Endothelial cell of umbilical vein (primary cell): Measurements from ENCODE around the gene MXI1. TPM values are rescaled to one million over a fixed set of nuclear protein-coding genes. Genes with fewer than 3 reads are reported as not detected.

ENCODE experiments used
- BruUV-seq: library from RNA; stranded (reverse); fragments of 400-500 nt; replicated peaks from 2 replicates; lab custom pipeline; 2021; lab: Mats Ljungman, UMichigan
- CTCF ChIA-PET: fragments of 300-600, 350-600 bp; sonication (Branson Sonifier 250); formaldehyde crosslinking; loops from one replicate; lab custom pipeline; 2021; ENCODE audit warnings: antibody characterized with exemption, inconsistent platforms; lab: Charles Lee
- POLR2A ChIA-PET: fragments of 300-600, 350-600 bp; sonication (Branson Sonifier 250); formaldehyde crosslinking; loops from one replicate; lab custom pipeline; 2021; ENCODE audit warnings: antibody characterized with exemption, inconsistent platforms; lab: Charles Lee
- DNase-seq: peaks from one replicate; pipeline ENCODE4 v3.0.0-alpha.2; 2011; ENCODE audit warnings: low read depth, low spot score
- FAIRE-seq: peaks from 2 replicates; lab custom pipeline; 2011; peaks lifted over from hg19 to GRCh38; lab: Jason Lieb, UNC
- H2AFZ ChIP-seq: 2 replicates; pipeline ENCODE4 v1.6.0; 2012; ENCODE audit warnings: low read depth, low read length, control low read depth, inconsistent platforms
- H3K27ac ChIP-seq: 2 replicates; pipeline ENCODE4 v1.5.1; 2011; ENCODE audit warnings: low read depth, mild to moderate bottlenecking, control low read depth, low read length, moderate library complexity; ENCODE audit not compliant: insufficient read depth
- H3K27me3 ChIP-seq, 2 experiments: 2 replicates each; pipeline versions ENCODE4 v1.6.0 to v1.6.1; 2011; ENCODE audit warnings: low read length in 2 of 2, mixed read lengths in 1 of 2; ENCODE audit not compliant: control insufficient read depth in 2 of 2, insufficient read depth in 2 of 2
- H3K36me3 ChIP-seq, 2 experiments: 2 replicates in 1 of 2; 3 replicates in 1 of 2; pipeline ENCODE4 v1.5.1; 2011; ENCODE audit warnings: low read length in 2 of 2, mild to moderate bottlenecking in 1 of 2, moderate library complexity in 1 of 2; ENCODE audit not compliant: control insufficient read depth in 2 of 2, insufficient read depth in 2 of 2; ENCODE audit errors: extremely low read depth in 1 of 2
- H3K4me1 ChIP-seq: 3 replicates; pipeline ENCODE4 v1.5.1; 2011; ENCODE audit warnings: mild to moderate bottlenecking, low read length; ENCODE audit not compliant: control insufficient read depth, insufficient read depth; ENCODE audit errors: extremely low read depth
- H3K4me2 ChIP-seq: 2 replicates; pipeline ENCODE4 v1.6.1; 2011; ENCODE audit warnings: low read length, control low read depth, mixed read lengths; ENCODE audit not compliant: insufficient read depth
- H3K4me3 ChIP-seq, 3 experiments: fragments of 200-600 bp in 1 of 3; sonication (generic), shearing (Covaris generic) in 1 of 3; replicated peaks in 1 of 3; 2 replicates each; pipeline ENCODE4 v1.5.1; 2011 to 2016; ENCODE audit warnings: control low read depth in 3 of 3, low read length in 3 of 3, mild to moderate bottlenecking in 2 of 3, inconsistent platforms in 1 of 3, low read depth in 1 of 3, moderate library complexity in 1 of 3; ENCODE audit not compliant: insufficient read depth in 1 of 3
- H3K79me2 ChIP-seq: 2 replicates; pipeline ENCODE4 v1.6.0; 2012; ENCODE audit warnings: low read length, inconsistent platforms; ENCODE audit not compliant: control insufficient read depth, insufficient read depth
- H3K9ac ChIP-seq: replicated peaks from 2 replicates; pipeline ENCODE3; 2011; ENCODE audit warnings: low read length, control low read depth; ENCODE audit not compliant: insufficient read depth; ENCODE audit errors: extremely low read depth
- H3K9me1 ChIP-seq: replicated peaks from 3 replicates; pipeline ENCODE4 v1.6.0; 2011; ENCODE audit warnings: mild to moderate bottlenecking, low read length; ENCODE audit not compliant: control insufficient read depth, insufficient read depth; ENCODE audit errors: extremely low read depth
- H3K9me3 ChIP-seq: replicated peaks from 2 replicates; pipeline ENCODE4 v1.5.1; 2012; ENCODE audit warnings: low read length, inconsistent platforms; ENCODE audit not compliant: control insufficient read depth, insufficient read depth
- H4K20me1 ChIP-seq: replicated peaks from 2 replicates; pipeline ENCODE3; 2011; ENCODE audit warnings: mild to moderate bottlenecking, low read length; ENCODE audit not compliant: control insufficient read depth, insufficient read depth; ENCODE audit errors: extremely low read depth
- CTCF ChIP-seq, 2 donors: IDR thresholded peaks; 1 replicate in 1 of 2; 2 replicates in 1 of 2; pipeline ENCODE4 v1.5.1; 2011; ENCODE audit warnings: low read length in 2 of 2, mild to moderate bottlenecking in 2 of 2, moderate library complexity in 2 of 2, control low read depth in 1 of 2, inconsistent platforms in 1 of 2, low read depth in 1 of 2; ENCODE audit not compliant: insufficient read depth in 1 of 2; ENCODE audit errors: extremely low read depth in 1 of 2
- EZH2 ChIP-seq: IDR thresholded peaks from 2 replicates; pipeline ENCODE4 v1.6.1; 2012; ENCODE audit warnings: borderline replicate concordance, low read depth, mild to moderate bottlenecking, moderate library complexity, low read length, inconsistent platforms; ENCODE audit not compliant: severe bottlenecking
- FOS ChIP-seq: IDR thresholded peaks from 2 replicates; pipeline ENCODE4 v1.6.1; 2011; ENCODE audit warnings: mild to moderate bottlenecking, low read length, moderate library complexity, borderline replicate concordance; ENCODE audit not compliant: insufficient read depth
- GATA2 ChIP-seq: IDR thresholded peaks from 2 replicates; pipeline ENCODE4 v1.7.0; 2011; ENCODE audit warnings: low read depth, mild to moderate bottlenecking, moderate library complexity, mixed read lengths, low read length; ENCODE audit not compliant: insufficient read length, insufficient read depth
- JUN ChIP-seq: IDR thresholded peaks from 2 replicates; pipeline ENCODE4 v1.6.1; 2011; ENCODE audit warnings: borderline replicate concordance, low read depth; ENCODE audit not compliant: insufficient read length, insufficient read depth
- MAX ChIP-seq: IDR thresholded peaks from 2 replicates; pipeline ENCODE4 v1.6.1; 2011; ENCODE audit not compliant: insufficient read depth, insufficient read length
- MYC ChIP-seq: IDR thresholded peaks from one replicate; pipeline ENCODE4 v1.6.1; 2011; ENCODE audit warnings: mild to moderate bottlenecking, low read depth, low read length
- POLR2A ChIP-seq: IDR thresholded peaks from 2 replicates; pipeline ENCODE4 v1.6.1; 2012; ENCODE audit warnings: low read depth, mild to moderate bottlenecking, control low read depth, low read length
- POLR2AphosphoS5 ChIP-seq: IDR thresholded peaks from 2 replicates; pipeline ENCODE4 v1.6.1; 2012; ENCODE audit warnings: low read depth, mild to moderate bottlenecking, control low read depth, low read length, moderate library complexity; ENCODE audit not compliant: insufficient read depth
- dilution Hi-C: fragments of 300-500 bp; cut with MboI; formaldehyde crosslinking; loops from one replicate; pipeline ENCODE4 v1.15.0; 2019; ENCODE audit warnings: low sequenced_read_pairs; ENCODE audit not compliant: extremely low pct_ligation_motif_present
- intact Hi-C: fragments of 100-400 bp; cut with micrococcal nuclease; formaldehyde crosslinking; loops from one replicate; pipeline ENCODE4 v1.10.0; 2022
- polyA plus RNA-seq, 4 experiments: library from polyadenylated mRNA; depleted of rRNA in 3 of 4; stranded (reverse) in 3 of 4; unstranded in 1 of 4; fragments of >200 nt; gene quantifications; 2 replicates each; pipeline versions ENCODE4 v1.2.1 to v1.2.3, GENCODE V29; 2011 to 2012; ENCODE audit warnings: missing spikeins in 1 of 4
- total RNA-seq: library from RNA; stranded (reverse); gene quantifications from 2 replicates; pipeline ENCODE4 v1.2.3, GENCODE V29; 2021

The MXI1 gene
- total and polyA plus RNA-seq, 2 donors (not counting 3 experiments of a cell fraction or from before 2014, with no cell fraction given), result 2.7 to 8.5 TPM

GRCh38 chr10:110219884-110220283 is 12.5 kb downstream of the MXI1 start:
- dilution Hi-C loops, result no loop called here
- H3K79me2 ChIP-seq, result no peaks in the 10 kb centered on the region
- DNase-seq (no peak), FAIRE-seq (no peak)
- H3K27me3 ChIP-seq, result peaks cover 0 to 3% of the 10 kb centered on the region in 2 experiments
- TF ChIP-seq POLR2AphosphoS5 (no peak), GATA2 (no peak), CTCF (IDR thresholded peaks at IDR 0.05; ENCODE audit: extremely low read depth in 1 of 2, insufficient read depth in 1 of 2, low read depth in 1 of 2, low read length in 2 of 2) (no peak), POLR2A (no peak), MAX (no peak), MYC (no peak), EZH2 (no peak), JUN (no peak), FOS (no peak)
- intact Hi-C loops, result no loop called here
- H3K4me3 ChIP-seq, result no peak overlapping the region
- no peak overlapping the region for H2AFZ ChIP-seq
- H3K36me3 ChIP-seq, result no peaks in the 10 kb centered on the region
- peaks cover 3% of the 10 kb centered on the region for H3K4me1 ChIP-seq
- no peaks in the 10 kb centered on the region for H4K20me1 ChIP-seq
- ChIA-PET POLR2A (no interaction called here), CTCF (interaction anchor here (0.9 to 10.1 kb wide), 3 partner anchors 9 to 336 kb away, joined by 3 to 99 read pairs (median 25); partner anchors contain the start of gene MXI1)
- H3K27ac ChIP-seq, result no peak overlapping the region
- BruUV-seq, result no TSS peak
- no peaks in the 10 kb centered on the region for H3K9me3 ChIP-seq
- no peaks in the 10 kb centered on the region for H3K9me1 ChIP-seq
- H3K9ac ChIP-seq, result no peak overlapping the region
- no peak overlapping the region for H3K4me2 ChIP-seq
